NB4 (cell line): Measurements from ENCODE around the gene OR9A2.

Experiments used
- DNase-seq: peaks from one replicate; pipeline ENCODE4 v3.0.0; 2010; ENCODE audit warnings: low read depth
- H3K4me3 ChIP-seq: one replicate; pipeline ENCODE4 v1.5.1; 2011; ENCODE audit warnings: mild to moderate bottlenecking, low read depth, low read length, moderate library complexity
- MAX ChIP-seq: IDR thresholded peaks from 2 replicates; pipeline ENCODE4 v1.6.1; 2011; ENCODE audit warnings: low read depth, low read length
- MYC ChIP-seq: IDR thresholded peaks from 2 replicates; pipeline ENCODE4 v1.6.1; 2011; ENCODE audit warnings: low read depth, low read length
- POLR2A ChIP-seq: IDR thresholded peaks from 2 replicates; pipeline ENCODE4 v1.6.1; 2011; ENCODE audit warnings: mild to moderate bottlenecking; ENCODE audit not compliant: insufficient read length; ENCODE audit errors: extremely low read depth
- TF ChIP-seq, protein P1 (sequence below): IDR thresholded peaks from one replicate; pipeline ENCODE4 v1.5.1; 2012; ENCODE audit warnings: low read depth, low read length

OR9A2 gene

GRCh38 chr7:143002898-143003297 is 24.0 kb downstream of the OR9A2 start:
- DNase-seq = no peak
- TF ChIP-seq MYC = no peak
- no peak for TF ChIP-seq MAX
- TF ChIP-seq POLR2A = no peak
- TF ChIP-seq, protein P1, sequence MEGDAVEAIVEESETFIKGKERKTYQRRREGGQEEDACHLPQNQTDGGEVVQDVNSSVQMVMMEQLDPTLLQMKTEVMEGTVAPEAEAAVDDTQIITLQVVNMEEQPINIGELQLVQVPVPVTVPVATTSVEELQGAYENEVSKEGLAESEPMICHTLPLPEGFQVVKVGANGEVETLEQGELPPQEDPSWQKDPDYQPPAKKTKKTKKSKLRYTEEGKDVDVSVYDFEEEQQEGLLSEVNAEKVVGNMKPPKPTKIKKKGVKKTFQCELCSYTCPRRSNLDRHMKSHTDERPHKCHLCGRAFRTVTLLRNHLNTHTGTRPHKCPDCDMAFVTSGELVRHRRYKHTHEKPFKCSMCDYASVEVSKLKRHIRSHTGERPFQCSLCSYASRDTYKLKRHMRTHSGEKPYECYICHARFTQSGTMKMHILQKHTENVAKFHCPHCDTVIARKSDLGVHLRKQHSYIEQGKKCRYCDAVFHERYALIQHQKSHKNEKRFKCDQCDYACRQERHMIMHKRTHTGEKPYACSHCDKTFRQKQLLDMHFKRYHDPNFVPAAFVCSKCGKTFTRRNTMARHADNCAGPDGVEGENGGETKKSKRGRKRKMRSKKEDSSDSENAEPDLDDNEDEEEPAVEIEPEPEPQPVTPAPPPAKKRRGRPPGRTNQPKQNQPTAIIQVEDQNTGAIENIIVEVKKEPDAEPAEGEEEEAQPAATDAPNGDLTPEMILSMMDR = no peak
- H3K4me3 ChIP-seq = no peak overlapping the region

DNA sequence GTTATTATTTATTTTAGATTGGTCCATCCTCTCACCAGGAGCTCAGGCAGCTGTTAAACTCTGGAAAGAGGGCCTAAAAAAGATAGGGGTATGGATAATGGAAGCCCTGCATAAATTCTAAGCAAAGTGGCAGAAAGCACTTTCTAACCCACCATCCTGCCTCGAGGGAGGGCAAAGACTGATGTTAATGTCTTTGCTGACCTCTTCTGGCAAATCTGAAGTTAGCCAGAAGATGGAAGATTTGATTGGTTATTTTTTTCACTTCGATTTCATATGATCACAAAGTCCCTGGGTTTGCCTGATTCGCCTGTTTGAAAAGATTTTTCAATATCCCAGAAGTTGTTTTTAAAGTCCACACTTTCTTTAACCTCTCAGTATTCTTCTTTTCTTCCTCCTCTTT is 24.8 kb downstream of the OR9A2 start:
- no peak overlapping the region for H3K4me3 ChIP-seq
- TF ChIP-seq MAX (no peak), MYC (no peak), POLR2A (no peak)
- TF ChIP-seq, protein P1 = no peak
- peak; percentile 36 for DNase-seq

GRCh38 chr7:143000648-143001047 is 26.3 kb downstream of the OR9A2 start:
- no peak for TF ChIP-seq POLR2A
- no peak for TF ChIP-seq MAX
- TF ChIP-seq, protein P1 = no peak
- TF ChIP-seq MYC = no peak
- DNase-seq = no peak
- no peak overlapping the region for H3K4me3 ChIP-seq

- DNase-seq = no peak
- no peak overlapping the region for H3K4me3 ChIP-seq
- TF ChIP-seq MAX = no peak
- TF ChIP-seq POLR2A = no peak
- TF ChIP-seq, protein P1 = no peak
- TF ChIP-seq MYC = no peak
Measured at GRCh38 chr7:142999793-143000192, 27.1 kb downstream of the OR9A2 start.

- TF ChIP-seq POLR2A (no peak), MYC (no peak), MAX (no peak)
- TF ChIP-seq, protein P1 = no peak
- no peak overlapping the region for H3K4me3 ChIP-seq
- DNase-seq = no peak
Measured at GRCh38 chr7:142998966-142999365, 28.0 kb downstream of the OR9A2 start.
